HG03342 (cell line): Measurements from ENCODE around the gene TNIK.

Experiments
- ATAC-seq: cut with Tn5 transposase; IDR thresholded peaks from one replicate; pipeline ENCODE4 v1.9.1; 2021; ENCODE audit warnings: mild to moderate bottlenecking, moderate library complexity; ENCODE audit not compliant: unreplicated experiment

The TNIK gene

DNA sequence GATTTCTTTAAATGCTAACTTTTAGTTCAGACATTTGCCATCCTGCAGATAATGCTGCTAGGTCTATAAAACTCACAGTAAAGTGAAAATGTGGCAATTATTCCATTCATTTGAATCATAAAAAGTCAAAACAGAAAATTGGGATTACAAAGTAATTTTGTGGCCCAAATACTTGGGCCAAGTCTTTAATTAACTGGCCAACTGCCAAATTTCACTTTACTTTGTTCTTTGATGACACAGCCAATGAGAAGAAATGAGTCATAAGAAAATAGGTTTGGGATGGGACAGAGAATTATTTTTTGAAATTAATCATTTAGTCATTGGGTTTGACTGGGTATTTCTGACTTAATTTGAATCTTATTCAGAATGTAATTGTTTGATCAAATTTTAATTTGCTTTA lies 343.8 kb downstream of the TNIK start:
- no peak for ATAC-seq

DNA sequence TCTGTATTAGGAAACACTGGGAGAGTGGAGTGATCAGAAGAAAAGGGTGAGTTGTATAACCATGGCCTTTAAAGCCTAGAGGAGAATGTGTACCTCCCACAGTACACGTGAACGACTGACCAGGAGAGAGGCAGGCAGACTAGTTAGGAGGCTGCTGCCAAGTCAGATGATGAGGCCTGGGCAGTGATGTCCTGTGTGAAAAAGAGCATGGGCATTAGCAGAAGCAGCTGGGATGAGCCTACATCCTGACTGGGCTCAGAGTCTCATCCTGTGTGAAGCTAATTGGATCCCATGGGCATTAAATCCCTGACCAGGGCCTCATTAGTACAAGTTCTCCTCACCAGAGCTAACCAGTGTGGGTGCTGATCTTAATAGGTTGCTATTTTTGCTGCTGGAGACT lies 344.5 kb downstream of the TNIK start:
- ATAC-seq: no peak

DNA sequence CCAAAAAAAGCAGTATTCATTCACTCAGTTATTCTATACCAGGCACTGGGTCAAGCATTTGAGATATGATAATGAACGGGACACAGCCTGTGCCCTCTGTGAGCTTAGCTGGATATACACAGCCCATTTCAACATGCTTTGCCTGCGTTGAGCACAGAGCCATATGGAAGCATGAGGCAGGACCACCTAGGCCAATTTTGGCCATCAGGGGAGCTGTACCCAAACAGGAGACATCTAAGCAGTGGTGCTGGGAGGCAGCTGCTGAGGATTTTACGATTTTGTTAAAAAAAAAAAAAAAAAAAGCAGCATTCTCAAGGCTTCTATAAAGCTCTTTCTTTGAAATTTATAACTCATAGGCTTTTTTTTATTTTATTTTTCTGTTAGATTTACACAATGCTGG lies 346.5 kb downstream of the TNIK start:
- no peak for ATAC-seq

DNA sequence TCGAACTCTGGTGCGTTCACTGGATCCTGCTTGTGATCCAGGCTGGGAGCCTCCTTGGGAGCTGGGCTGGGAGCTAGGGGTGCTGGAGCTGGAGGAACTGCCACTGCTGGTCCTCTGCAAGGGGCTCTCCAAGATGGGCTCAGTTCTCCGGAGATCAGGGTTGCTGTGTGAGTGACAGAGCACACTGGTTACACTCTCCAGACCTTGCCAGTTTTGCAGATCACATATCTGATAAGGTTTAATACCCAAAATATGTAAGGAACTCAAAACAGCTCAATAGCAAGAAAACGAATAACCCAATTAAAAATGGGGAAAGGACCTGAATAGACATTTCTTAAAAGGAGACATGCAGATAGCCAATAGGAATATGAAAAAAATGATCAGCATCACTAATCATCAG lies 349.5 kb downstream of the TNIK start:
- ATAC-seq: no peak

DNA sequence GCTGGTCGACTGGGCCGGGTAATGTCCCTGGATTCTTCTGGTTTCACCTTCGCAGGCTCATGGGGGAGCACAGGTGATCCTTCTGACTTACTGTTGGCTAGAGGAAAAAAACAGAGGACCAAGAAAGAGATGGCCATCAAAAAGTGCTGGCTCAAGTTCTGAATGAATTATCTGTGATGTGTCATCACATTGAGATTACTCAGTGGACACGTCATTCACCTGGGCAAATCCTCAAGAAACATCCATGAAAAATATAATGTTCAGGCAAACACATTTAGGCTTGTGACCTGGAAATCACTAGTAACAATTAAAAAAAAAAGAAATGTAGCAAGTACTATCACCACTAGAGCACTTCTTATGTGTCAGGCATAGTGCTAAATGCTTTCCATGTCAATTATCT lies 352.1 kb downstream of the TNIK start:
- no peak for ATAC-seq

DNA sequence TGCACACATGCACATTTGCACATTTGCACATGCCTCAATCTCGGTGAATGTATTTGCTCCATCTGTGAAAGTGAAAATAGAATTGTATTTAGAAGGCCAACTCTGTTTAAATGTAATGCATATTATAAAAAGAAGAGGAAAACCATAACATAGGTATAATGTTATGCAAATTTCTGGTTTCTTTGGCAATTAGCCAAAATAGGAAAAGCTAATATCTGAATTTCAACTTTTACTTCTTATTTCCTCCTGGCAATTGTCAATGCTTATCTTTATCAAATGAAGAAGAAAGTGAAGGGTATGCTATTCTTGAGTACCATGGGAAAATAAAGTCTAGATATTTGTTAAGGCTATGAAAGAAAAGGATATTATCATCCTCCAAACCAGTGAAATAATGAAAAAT lies 357.0 kb downstream of the TNIK start:
- no peak for ATAC-seq

DNA sequence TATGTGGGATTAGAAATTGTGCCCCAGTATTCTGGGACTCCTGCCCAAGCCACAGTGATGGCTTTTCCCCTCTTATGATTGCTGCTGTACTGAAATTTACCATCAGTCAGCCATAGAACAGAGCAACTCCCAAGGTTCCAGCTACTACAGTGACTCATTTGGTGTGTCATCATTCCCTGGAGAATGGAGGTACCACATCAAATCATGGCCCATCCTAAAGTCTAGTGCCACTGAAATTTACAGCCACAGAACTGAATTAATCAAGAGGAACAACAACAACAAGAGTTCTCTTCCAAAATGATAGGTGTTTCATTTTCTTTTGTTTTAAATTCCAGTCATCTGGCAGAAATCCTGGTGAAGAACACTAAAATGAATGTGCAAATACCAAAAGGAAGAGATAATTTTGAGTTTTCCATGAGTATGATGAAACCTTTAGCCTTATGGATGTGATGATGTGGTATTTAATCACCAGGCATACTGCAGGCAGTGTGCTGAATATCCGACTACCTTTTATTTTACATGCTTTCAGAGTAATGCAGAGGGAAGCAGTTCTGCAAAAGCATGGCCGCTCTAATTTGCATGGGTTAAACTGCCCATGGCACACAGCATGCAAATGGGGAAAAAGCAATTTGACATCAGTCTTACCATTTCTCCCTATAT lies 358.1 kb downstream of the TNIK start:
- no peak for ATAC-seq

DNA sequence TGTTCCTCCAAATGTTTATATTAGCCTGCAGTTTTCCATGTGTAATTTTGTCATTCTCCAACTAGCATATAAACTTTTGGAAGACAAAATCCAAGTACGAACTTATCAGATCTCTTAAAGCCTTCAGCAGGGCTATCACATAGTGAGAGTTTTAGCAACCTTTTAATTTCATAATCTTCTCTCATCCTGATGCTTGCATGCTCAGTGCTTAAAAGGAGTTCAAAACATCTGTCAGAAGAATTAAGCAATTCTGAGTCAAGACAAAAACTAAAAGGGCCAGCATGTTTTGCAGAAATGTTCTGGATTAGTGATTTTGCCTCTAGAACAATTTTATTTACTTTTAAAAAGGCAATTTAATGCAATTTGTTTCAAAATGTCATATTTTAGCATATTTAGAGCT lies 360.3 kb downstream of the TNIK start:
- no peak for ATAC-seq

DNA sequence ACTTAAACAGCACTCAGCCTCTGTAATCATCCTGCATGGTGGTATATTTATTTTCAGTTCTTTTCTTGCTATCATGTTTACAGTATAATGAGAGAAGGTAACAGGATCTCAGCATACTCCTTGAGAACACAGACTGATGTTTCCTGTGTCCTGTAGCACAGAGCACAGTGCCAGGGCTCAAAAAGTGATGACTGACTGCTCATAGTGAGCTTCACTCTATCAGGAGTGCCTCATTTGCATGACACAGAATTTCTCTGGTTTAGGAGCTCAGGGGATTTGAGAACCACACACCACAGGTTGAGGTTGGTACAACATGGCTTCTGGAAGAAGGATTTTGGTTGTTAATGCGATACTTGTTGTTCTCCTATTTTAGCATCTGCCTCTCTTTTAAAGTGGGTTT lies 365.1 kb downstream of the TNIK start:
- ATAC-seq: peak; percentile 99

DNA sequence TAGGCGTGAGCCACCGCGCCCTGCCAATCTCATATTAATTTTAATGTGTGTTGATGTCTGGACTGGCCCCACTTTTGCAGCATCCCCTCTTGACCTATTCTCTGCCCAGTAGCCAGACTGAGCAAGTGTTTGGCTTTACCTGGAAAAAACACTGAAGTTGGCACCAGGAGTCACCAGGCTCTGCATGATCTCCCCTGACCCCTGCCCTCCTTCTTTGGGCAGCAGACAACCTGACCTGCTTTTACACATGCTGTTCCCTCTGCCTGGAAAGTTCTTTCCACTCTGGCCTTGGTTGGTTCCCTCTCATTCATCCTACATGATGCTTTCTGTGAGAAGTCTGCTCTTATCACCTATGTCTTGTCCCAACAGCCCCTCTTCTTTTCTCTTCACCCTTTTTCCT lies 365.8 kb downstream of the TNIK start:
- ATAC-seq: no peak

DNA sequence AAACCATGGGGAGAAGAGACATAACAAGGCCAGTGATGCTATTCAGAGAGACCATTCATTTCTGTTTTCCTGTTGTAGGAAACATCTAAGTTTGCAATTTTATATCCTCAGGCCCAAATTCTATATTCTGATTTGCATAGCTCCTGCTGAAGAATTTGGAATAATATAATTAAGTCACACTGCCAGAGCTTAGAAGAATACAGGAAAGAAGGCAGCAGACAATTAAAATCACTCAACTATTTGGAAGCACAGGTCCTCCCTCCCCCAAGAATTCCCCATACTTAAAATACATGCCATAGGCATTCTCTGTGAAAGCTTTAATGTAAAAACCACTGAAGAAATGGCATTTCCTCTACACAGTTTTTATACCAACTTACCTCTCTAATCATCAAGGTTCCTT lies 366.7 kb downstream of the TNIK start:
- no peak for ATAC-seq

DNA sequence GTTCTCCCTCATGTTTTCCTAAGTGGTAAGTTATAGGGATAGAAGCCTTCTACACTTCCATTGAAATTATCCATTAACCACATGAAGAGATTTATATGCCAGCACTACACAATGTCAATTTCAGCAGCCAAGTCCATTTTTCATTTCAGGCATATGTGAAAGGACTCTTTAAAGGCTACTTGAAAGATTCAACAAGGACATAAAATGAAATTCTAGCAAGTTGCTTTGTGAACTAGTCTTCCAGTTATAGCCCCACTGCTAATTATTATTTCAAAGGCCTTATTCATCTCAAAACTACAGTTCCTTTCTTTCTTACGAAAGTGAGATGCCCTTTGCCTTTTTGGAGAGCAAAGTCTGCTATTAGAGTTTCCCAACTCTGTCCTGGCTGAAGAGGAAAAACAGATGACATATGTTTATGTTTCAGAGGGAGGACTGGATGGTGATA lies 367.7 kb downstream of the TNIK start:
- no peak for ATAC-seq

DNA sequence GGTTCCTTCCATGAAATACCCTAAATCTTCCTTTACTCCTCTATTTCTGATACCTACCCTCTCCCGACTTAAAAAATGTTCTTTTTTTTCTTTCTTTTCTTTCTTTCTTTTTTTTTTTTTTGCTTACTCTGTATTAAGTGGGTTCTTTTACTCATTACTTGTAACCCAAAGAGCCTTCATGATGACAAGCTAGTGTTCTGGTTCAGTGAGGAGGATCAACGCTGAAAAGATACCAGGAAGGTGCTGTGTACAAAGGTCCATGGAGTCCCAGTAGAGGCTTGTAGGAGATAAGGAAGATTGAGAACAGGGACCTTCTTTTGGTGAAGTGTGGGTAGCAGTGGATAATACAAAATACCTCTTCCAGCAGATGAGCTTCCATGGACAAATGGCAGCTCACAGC lies 369.9 kb downstream of the TNIK start:
- no peak for ATAC-seq

DNA sequence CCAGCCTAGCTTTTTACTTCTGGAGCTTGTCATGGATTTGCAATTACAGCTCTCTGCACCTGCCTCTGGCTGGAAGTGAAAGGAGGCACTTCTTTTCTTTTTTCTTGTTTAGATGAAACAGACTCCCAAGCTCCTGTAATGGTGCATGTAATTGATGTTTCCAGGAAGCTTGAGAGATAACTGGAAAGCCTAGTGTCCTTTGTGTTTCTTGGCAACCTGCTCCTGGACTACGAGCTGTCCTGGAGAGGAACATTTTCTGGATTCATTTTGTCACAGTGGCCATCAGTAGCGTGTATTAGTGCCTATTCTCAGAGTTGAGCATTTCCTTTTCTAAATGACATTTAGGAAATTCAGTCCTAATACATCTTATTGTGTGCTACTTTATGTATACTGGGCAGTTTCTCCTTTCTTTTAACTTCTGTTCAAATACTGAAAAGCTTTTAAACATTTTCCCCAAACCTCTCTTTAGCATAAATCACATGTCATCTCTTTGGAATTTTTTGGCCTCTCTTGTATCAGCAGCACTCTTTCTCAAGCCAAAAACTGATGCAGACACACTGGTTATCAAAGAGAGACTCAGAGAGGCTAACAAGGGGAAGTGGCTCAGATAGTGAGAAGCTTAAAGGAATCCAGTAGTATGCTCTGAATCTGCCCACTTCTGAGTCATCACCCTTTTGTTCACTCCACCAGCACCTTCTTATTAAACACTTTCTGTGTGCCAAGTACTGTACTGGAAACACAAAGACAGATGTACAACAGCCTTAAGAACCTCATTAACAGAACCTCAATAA lies 371.0 kb downstream of the TNIK start:
- ATAC-seq: no peak

DNA sequence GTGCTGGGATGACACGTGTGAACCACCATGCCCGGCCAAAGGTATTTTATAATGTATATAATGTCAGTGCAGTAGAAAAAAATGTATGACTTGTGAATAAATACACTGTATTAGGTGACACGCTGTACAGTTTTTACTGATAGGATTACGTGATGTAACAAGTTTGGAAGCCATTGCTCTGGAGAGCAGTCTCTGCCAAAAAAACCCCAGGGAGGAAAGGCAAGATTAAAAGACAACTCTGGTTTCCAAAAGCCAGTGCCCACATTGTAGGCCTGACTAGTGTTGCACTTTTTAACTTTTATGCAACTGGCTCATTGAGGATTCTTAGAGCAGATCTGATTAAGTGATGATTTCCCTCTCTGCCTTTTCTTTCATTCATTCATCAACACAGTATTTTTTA lies 371.7 kb downstream of the TNIK start:
- ATAC-seq: no peak

DNA sequence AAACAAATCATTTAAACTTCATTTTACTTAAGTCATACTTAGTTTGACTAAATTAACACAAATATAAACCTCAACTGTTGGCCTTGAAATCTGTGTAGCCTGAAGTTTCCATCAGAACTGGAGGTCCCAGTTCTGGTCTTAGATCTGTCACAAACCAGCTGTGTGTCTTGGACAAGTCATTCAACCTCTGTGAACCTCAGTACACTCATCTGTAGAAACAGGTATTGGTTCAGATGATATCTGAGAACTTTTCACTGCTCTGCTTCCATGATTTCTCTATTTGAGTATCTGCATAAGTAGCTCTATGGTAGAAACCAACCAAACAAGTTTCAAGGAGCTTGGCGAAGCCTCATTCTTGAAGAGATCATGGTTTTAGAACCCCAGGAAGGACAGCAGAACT lies 373.3 kb downstream of the TNIK start:
- no peak for ATAC-seq

DNA sequence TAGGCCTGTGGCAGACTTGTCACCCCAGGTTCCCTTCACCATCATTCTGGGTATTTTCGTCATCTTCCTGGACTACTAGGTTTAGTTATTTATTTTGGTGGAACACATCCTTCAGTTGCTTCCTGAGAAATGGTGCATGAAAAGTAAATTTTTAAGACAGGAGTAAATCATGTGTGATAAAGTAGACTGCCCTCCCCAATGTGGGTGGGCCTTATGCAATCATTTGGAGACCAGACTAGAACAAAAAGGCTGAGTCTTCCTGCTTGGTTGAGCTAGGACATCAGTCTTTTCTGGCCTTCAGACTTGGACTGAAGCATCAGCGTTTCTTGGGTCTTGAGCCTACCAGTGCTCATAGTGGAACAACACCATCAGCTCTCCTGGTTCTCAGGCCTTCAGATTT lies 382.9 kb downstream of the TNIK start:
- ATAC-seq: no peak

DNA sequence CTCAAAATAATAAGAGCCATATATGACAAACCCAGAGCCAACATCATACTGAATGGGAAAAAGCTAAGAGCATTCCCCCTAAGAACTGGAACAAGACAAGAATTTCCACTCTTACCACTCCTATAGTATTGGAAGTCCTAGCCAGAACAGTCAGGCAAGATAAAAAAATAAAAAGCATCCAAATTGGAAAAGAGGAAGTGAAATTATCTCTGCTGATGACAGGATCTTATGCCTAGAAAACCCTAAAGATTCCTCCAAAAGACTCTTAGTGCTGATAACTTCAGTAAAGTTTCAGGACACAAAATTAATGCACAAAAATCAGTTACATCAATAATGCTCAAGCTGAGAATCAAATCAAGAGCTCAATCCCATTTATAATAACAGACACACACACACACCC lies 387.8 kb downstream of the TNIK start:
- ATAC-seq: no peak

DNA sequence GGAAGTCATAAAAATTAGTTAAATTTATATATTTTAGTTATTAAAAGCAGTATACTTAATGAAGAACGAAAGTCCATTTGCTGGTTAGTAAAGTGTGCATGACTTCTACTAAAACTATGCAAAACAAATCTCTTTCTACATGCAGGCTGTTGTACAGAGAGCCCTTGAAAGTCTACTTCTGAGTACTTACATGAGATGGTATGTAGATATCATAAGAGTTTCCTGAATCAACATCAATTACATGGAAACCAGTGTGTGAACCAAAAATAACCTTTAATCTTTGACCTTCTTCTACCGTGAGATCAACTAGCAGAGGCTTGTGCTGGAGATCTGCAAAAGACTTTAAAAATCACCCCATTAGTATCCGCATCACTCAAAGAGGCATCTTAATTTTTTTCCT lies 391.5 kb downstream of the TNIK start:
- no peak for ATAC-seq

DNA sequence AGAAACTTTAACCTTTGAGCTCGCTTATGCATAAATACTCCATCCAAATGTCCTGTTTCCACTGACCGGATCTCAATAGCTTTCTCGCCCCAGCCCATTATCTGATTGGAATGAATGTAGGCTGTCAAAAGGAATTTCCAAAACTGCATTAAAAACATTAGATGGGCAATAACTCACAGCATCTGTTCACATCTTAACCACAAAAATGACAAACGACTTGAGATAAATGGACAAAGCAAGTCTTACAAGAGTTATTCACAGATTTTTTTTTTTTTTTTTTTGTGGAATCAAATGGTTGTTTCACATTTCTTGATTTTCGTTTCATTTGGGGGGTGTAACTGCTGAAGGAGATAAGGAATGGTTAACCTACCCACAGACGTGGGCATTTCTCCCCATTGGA lies 394.0 kb downstream of the TNIK start:
- no peak for ATAC-seq

DNA sequence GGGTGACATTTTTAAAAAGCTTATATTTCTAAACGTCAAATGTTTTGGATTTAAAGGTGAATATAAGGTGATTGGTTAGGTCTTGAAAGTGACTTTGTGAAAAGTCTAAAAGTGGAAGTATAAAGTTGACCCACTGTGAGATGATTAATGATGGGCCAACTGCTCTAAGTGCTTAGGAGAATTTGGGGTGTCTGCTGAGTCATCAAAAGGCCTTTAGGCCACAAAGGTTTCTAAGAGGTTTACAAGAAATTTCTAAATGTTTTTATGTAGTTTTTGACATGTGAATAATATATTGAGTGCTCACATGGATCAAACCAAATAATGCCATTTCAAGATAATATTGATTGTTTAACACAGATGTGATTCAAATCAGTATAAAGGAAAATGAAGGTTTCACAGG lies 394.5 kb downstream of the TNIK start:
- no peak for ATAC-seq

DNA sequence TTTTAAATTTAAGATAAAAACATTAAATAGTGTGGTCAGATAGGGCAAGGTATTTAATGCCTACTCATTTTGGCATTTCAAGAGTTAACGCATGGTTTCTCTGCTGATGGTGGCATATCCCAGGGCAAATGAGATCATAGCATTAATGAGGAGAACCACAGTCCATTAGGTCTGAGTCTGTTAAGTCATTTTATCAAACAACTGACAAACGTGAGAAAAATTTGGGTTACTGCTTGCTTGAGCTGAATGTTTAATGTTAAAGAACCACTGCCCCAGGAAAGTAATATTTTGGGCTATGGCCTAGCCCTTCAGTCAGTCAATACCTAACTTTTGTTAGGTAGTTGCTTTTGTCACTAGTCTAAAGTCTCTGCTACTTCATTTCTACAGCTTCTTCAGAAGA lies 395.7 kb downstream of the TNIK start:
- ATAC-seq: no peak

DNA sequence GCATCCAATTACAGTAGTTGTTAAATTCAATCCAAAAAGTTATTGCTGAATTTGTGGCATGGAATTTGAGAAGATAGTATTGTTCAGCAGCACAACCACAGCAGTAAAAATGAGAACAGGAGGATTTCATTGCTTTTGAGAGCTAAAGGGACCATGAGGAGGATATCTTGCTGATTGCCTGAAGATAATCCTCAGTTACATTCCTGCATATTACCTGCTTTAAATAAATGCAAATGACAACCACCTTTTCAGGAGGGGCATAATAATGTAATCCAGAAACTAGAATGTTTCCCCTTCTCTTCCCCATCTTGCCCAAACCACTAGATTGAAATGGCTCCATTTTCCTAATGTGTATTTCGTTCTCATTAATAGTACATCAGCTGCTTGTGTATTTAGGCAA lies 398.5 kb downstream of the TNIK start:
- no peak for ATAC-seq
